Activated naive CD8-positive, alpha-beta T cell treated with anti-CD3 and anti-CD28 coated beads, Interleukin-2, amount 50 U/mL, for 24 hours (primary cell): ENCODE measurements around the gene RTP1.
"Not testable (repeated sequence)": the region's sequence is repeated elsewhere in the genome, so short reads cannot be mapped to it uniquely, and the experiment has no call there.

Source experiments
- ATAC-seq: fragments of 150-1000 bp; cut with Tn5 transposase; one replicate; pipeline ENCODE4 v1.10.0; 2021
- DNase-seq: peaks from one replicate; pipeline ENCODE4 v3.0.0; 2021
- H3K27ac Mint-ChIP-seq: one replicate; pipeline ENCODE4 v1.8.0; 2021; ENCODE audit warnings: mild to moderate bottlenecking, mixed read lengths
- H3K27me3 Mint-ChIP-seq: one replicate; pipeline ENCODE4 v1.8.0; 2021; ENCODE audit warnings: mixed read lengths
- H3K36me3 Mint-ChIP-seq: one replicate; pipeline ENCODE4 v1.8.0; 2021; ENCODE audit warnings: low read depth, mixed read lengths
- H3K4me1 Mint-ChIP-seq: one replicate; pipeline ENCODE4 v1.8.0; 2021; ENCODE audit warnings: mixed read lengths
- H3K4me3 Mint-ChIP-seq: one replicate; pipeline ENCODE4 v1.8.0; 2021; ENCODE audit warnings: mild to moderate bottlenecking, moderate library complexity, mixed read lengths
- H3K9me3 Mint-ChIP-seq: one replicate; pipeline ENCODE4 v1.8.0; 2021; ENCODE audit warnings: mixed read lengths

RTP1 gene

GRCh38 chr3:187210545-187211327 is 13.4 kb downstream of the RTP1 start:
- H3K4me3 Mint-ChIP-seq: no peak overlapping the region
- no peak for DNase-seq
- no peaks in the 10 kb centered on the region for H3K4me1 Mint-ChIP-seq
- H3K27ac Mint-ChIP-seq: no peak overlapping the region
- peaks cover 5% of the 10 kb centered on the region for H3K27me3 Mint-ChIP-seq
- no peaks in the 10 kb centered on the region for H3K9me3 Mint-ChIP-seq
- H3K36me3 Mint-ChIP-seq: no peaks in the 10 kb centered on the region
- ATAC-seq: no peak

- no peak for DNase-seq
- Mint-ChIP-seq H3K4me1 (no peaks in the 10 kb centered on the region), H3K36me3 (no peaks in the 10 kb centered on the region), H3K4me3 (no peak overlapping the region), H3K27ac (no peak overlapping the region), H3K27me3 (peaks cover 3% of the 10 kb centered on the region), H3K9me3 (no peaks in the 10 kb centered on the region)
- no peak for ATAC-seq
Observed at GRCh38 chr3:187211532-187212195, 14.4 kb downstream of the RTP1 start.

- Mint-ChIP-seq H3K27me3 (peaks cover 3% of the 10 kb centered on the region), H3K4me3 (no peak overlapping the region), H3K4me1 (no peaks in the 10 kb centered on the region)
Observed at GRCh38 chr3:187212196-187212545, 14.9 kb downstream of the RTP1 start.

GRCh38 chr3:187212705-187213104 is 15.4 kb downstream of the RTP1 start:
- no peak overlapping the region for H3K27ac Mint-ChIP-seq
- no peaks in the 10 kb centered on the region for H3K9me3 Mint-ChIP-seq
- no peak overlapping the region for H3K4me3 Mint-ChIP-seq
- H3K27me3 Mint-ChIP-seq: peaks cover 3% of the 10 kb centered on the region
- ATAC-seq (no peak), DNase-seq (no peak)
- no peaks in the 10 kb centered on the region for H3K36me3 Mint-ChIP-seq
- no peaks in the 10 kb centered on the region for H3K4me1 Mint-ChIP-seq

More at GRCh38 chr3:187212196-187212545, 14.9 kb downstream of the RTP1 start:
- no peak overlapping the region for H3K27ac Mint-ChIP-seq
- H3K9me3 Mint-ChIP-seq: no peaks in the 10 kb centered on the region
- no peaks in the 10 kb centered on the region for H3K36me3 Mint-ChIP-seq
- DNase-seq: no peak
- no peak for ATAC-seq

- no peaks in the 10 kb centered on the region for H3K36me3 Mint-ChIP-seq
- ATAC-seq (no peak), DNase-seq (no peak)
- peaks cover 3% of the 10 kb centered on the region for H3K27me3 Mint-ChIP-seq
- H3K9me3 Mint-ChIP-seq: no peaks in the 10 kb centered on the region
- H3K27ac Mint-ChIP-seq: no peak overlapping the region
- H3K4me3 Mint-ChIP-seq: no peak overlapping the region
- no peaks in the 10 kb centered on the region for H3K4me1 Mint-ChIP-seq
Observed at GRCh38 chr3:187213616-187214015, 16.3 kb downstream of the RTP1 start.

GRCh38 chr3:187215460-187215859 is 18.2 kb downstream of the RTP1 start:
- H3K4me3 Mint-ChIP-seq: no peak overlapping the region
- H3K27ac Mint-ChIP-seq: no peak overlapping the region
- no peaks in the 10 kb centered on the region for H3K36me3 Mint-ChIP-seq
- ATAC-seq (no peak), DNase-seq (no peak)
- H3K9me3 Mint-ChIP-seq: no peaks in the 10 kb centered on the region
- no peaks in the 10 kb centered on the region for H3K4me1 Mint-ChIP-seq
- no peaks in the 10 kb centered on the region for H3K27me3 Mint-ChIP-seq

- no peaks in the 10 kb centered on the region for H3K4me1 Mint-ChIP-seq
- H3K4me3 Mint-ChIP-seq: no peak overlapping the region
- no peaks in the 10 kb centered on the region for H3K9me3 Mint-ChIP-seq
- no peak overlapping the region for H3K27ac Mint-ChIP-seq
- no peak for DNase-seq
- ATAC-seq: no peak
- H3K36me3 Mint-ChIP-seq: no peaks in the 10 kb centered on the region
- no peaks in the 10 kb centered on the region for H3K27me3 Mint-ChIP-seq
Observed at GRCh38 chr3:187222801-187223200, 25.5 kb downstream of the RTP1 start.

GRCh38 chr3:187223799-187224198 is 26.5 kb downstream of the RTP1 start:
- H3K9me3 Mint-ChIP-seq: no peaks in the 10 kb centered on the region

GRCh38 chr3:187227658-187228258 is 30.5 kb downstream of the RTP1 start:
- Mint-ChIP-seq H3K27me3 (peaks cover 7% of the 10 kb centered on the region), H3K36me3 (no peaks in the 10 kb centered on the region), H3K9me3 (no peaks in the 10 kb centered on the region), H3K4me1 (no peaks in the 10 kb centered on the region), H3K4me3 (no peak overlapping the region), H3K27ac (no peak overlapping the region)
- DNase-seq (no peak), ATAC-seq (no peak)

More at GRCh38 chr3:187223799-187224198, 26.5 kb downstream of the RTP1 start:
- no peaks in the 10 kb centered on the region for H3K4me1 Mint-ChIP-seq
- H3K27ac Mint-ChIP-seq: no peak overlapping the region
- ATAC-seq (no peak), DNase-seq (no peak)
- no peak overlapping the region for H3K4me3 Mint-ChIP-seq
- no peaks in the 10 kb centered on the region for H3K36me3 Mint-ChIP-seq
- peaks cover 4% of the 10 kb centered on the region for H3K27me3 Mint-ChIP-seq

- ATAC-seq: no peak
- Mint-ChIP-seq H3K4me1 (no peaks in the 10 kb centered on the region), H3K4me3 (no peak overlapping the region), H3K36me3 (no peaks in the 10 kb centered on the region), H3K9me3 (no peaks in the 10 kb centered on the region), H3K27ac (no peak overlapping the region), H3K27me3 (peaks cover 7% of the 10 kb centered on the region)
- no peak for DNase-seq
Observed at GRCh38 chr3:187228740-187229139, 31.5 kb downstream of the RTP1 start.

GRCh38 chr3:187230011-187230410 is 32.7 kb downstream of the RTP1 start:
- no peak for DNase-seq
- no peak overlapping the region for H3K27ac Mint-ChIP-seq
- peaks cover 7% of the 10 kb centered on the region for H3K27me3 Mint-ChIP-seq
- ATAC-seq: no peak
- H3K9me3 Mint-ChIP-seq: no peaks in the 10 kb centered on the region
- H3K36me3 Mint-ChIP-seq: no peaks in the 10 kb centered on the region
- no peak overlapping the region for H3K4me3 Mint-ChIP-seq
- no peaks in the 10 kb centered on the region for H3K4me1 Mint-ChIP-seq

- H3K27ac Mint-ChIP-seq: no peak overlapping the region
- peaks cover 5% of the 10 kb centered on the region for H3K9me3 Mint-ChIP-seq
- no peak overlapping the region for H3K4me3 Mint-ChIP-seq
- no peaks in the 10 kb centered on the region for H3K4me1 Mint-ChIP-seq
- no peaks in the 10 kb centered on the region for H3K27me3 Mint-ChIP-seq
- no peak for DNase-seq
- H3K36me3 Mint-ChIP-seq: no peaks in the 10 kb centered on the region
- no peak for ATAC-seq
Observed at GRCh38 chr3:187236962-187237361, 39.7 kb downstream of the RTP1 start.

- no peaks in the 10 kb centered on the region for H3K27me3 Mint-ChIP-seq
- no peaks in the 10 kb centered on the region for H3K36me3 Mint-ChIP-seq
- H3K9me3 Mint-ChIP-seq: peaks cover 5% of the 10 kb centered on the region
- DNase-seq: no peak
- ATAC-seq: no peak
- H3K27ac Mint-ChIP-seq: no peak overlapping the region
- H3K4me3 Mint-ChIP-seq: no peak overlapping the region
- H3K4me1 Mint-ChIP-seq: no peaks in the 10 kb centered on the region
Observed at GRCh38 chr3:187237741-187238140, 40.5 kb downstream of the RTP1 start.

GRCh38 chr3:187238239-187238638 is 41.0 kb downstream of the RTP1 start:
- Mint-ChIP-seq H3K27ac (no peak overlapping the region), H3K9me3 (peaks cover 5% of the 10 kb centered on the region), H3K4me3 (no peak overlapping the region), H3K4me1 (no peaks in the 10 kb centered on the region), H3K36me3 (no peaks in the 10 kb centered on the region), H3K27me3 (no peaks in the 10 kb centered on the region)
- ATAC-seq (no peak), DNase-seq (no peak)

- H3K4me1 Mint-ChIP-seq, H3K9me3 Mint-ChIP-seq, ATAC-seq, H3K4me3 Mint-ChIP-seq, H3K27ac Mint-ChIP-seq, H3K27me3 Mint-ChIP-seq, H3K36me3 Mint-ChIP-seq, DNase-seq: not testable (repeated sequence)
Observed at GRCh38 chr3:187238835-187239234, 41.5 kb downstream of the RTP1 start.
